Heart right ventricle (tissue), 16 donors: ENCODE measurements around the gene TTN. TPM values are rescaled to one million over a fixed set of nuclear protein-coding genes. Genes with fewer than 3 reads are reported as not detected.
A peak's percentile ranks its signal among the peaks of the same experiment; 100 is the strongest.

Experiments used
- ATAC-seq, 8 donors: fragments of 200-7000 bp; cut with Tn5 transposase; one replicate each; pipeline ENCODE4 v1.9.1; 2020; ENCODE audit warnings: mild to moderate bottlenecking in 8 of 8, moderate library complexity in 8 of 8, moderate number of reproducible peaks in 1 of 8
- DNase-seq, 2 donors: peaks; one replicate each; pipeline ENCODE4 v3.0.0-alpha.2; 2020
- H3K27ac ChIP-seq, 10 donors: fragments of 200-600 bp; sonication (generic) in 2 of 10; one replicate each; pipeline versions ENCODE4 v1.5.0 to v1.8.0; 2020 to 2022; ENCODE audit warnings: mild to moderate bottlenecking in 3 of 10
- H3K27me3 ChIP-seq, 7 donors: fragments of 200-600 bp; one replicate each; pipeline ENCODE4 v1.8.0; 2021 to 2022; ENCODE audit warnings: mild to moderate bottlenecking in 2 of 7
- H3K36me3 ChIP-seq, 9 donors: fragments of 200-600 bp; sonication (generic) in 1 of 9; one replicate each; pipeline versions ENCODE4 v1.5.0 to v1.8.0; 2020 to 2022; ENCODE audit warnings: mild to moderate bottlenecking in 2 of 9
- H3K4me1 ChIP-seq, 9 donors: fragments of 200-600 bp; sonication (generic) in 1 of 9; one replicate each; pipeline versions ENCODE4 v1.5.0 to v1.8.0; 2020 to 2022; ENCODE audit warnings: mild to moderate bottlenecking in 4 of 9
- H3K4me3 ChIP-seq, 10 donors: fragments of 200-600 bp; sonication (generic) in 2 of 10; one replicate each; pipeline versions ENCODE4 v1.5.0 to v1.8.0; 2020 to 2022; ENCODE audit warnings: mild to moderate bottlenecking in 7 of 10, moderate library complexity in 2 of 10
- H3K9me3 ChIP-seq, 11 donors: fragments of 200-600 bp in 10 of 11; sonication (generic) in 2 of 11; one replicate each; pipeline versions ENCODE4 v1.5.0 to v1.8.0; 2013 to 2022; ENCODE audit warnings: mild to moderate bottlenecking in 2 of 11, control low read depth in 1 of 11, moderate library complexity in 1 of 11
- WGBS, 2 donors: extraction: QIAGEN DNeasy Blood & Tissue Kit; methylation state at CpG; one replicate each; pipeline ENCODE4 v1.1.7; 2013; ENCODE audit warnings: inconsistent platforms in 1 of 2; 5-methylcytosine and 5-hydroxymethylcytosine counted together
- intact Hi-C, 10 donors: fragments of 100-400 bp; cut with DNase I; formaldehyde crosslinking; loops; one replicate each; pipeline versions ENCODE4 v1.11.1 to v1.14.2; 2022
- polyA plus RNA-seq, 2 donors: library from polyadenylated mRNA; stranded (reverse); fragments of 200-250 nt; gene quantifications; one replicate each; pipeline ENCODE4 v1.2.3, GENCODE V29; 2013
- total RNA-seq, 10 donors: library from RNA; stranded (reverse); fragmentation: NEBNext Ultra II Directional in 3 of 10; extraction: Animal tissue kit (Norgen Biotek cat#: 25700) in 3 of 10; gene quantifications; one replicate each; pipeline versions ENCODE4 v1.2.1 to v1.2.4, GENCODE V29; 2021 to 2023
- TF ChIP-seq, protein P1 (sequence below), 9 donors: fragments of 200-600 bp; sonication (generic) in 2 of 9; IDR thresholded peaks; one replicate each; pipeline versions ENCODE4 v1.5.0 to v1.8.0; 2021 to 2022; ENCODE audit warnings: antibody characterized with exemption in 9 of 9, mild to moderate bottlenecking in 5 of 9, moderate library complexity in 1 of 9
- donor health status: Arrhythmogenic right ventricular cardiomyopathy.
- donor health status: ischemic (EF 13 %, LVEDD 7.1; RV severe dilation, severe dysfunction).
- donor health status: healthy with polysubstance abuse.
- donor health status: DM: no; HTN: yes; CAD: no.
- donor health status: DM: no; HTN: no; CAD: no.
- donor health status: ischemic (EF 25% LVEDD 6.9; RV normal size, moderate dysfunction).
- donor health status: ischemic (EF 25% LVEDD 5.7; RV mildly dilated, moderate dysfunction).
- donor health status: healthy.
- donor health status: DM: yes; HTN: yes; CAD: no.
- donor health status: Ischemic cardiomyopathy.
- donor health status: ischemic (EF 35%, LVEDD 5.7; RV mildly dilated, moderate dysfunction).
- donor health status: nonischemic (EF 11% LVEDD 7.7; RV severe dilation, severe dysfunction).
- donor health status: DM: yes; HTN: yes; CAD: no.
- donor health status: PGD.
- donor health status: ischemic (EF 29% LVEDD 5.4; RV normal size, mild dysfunction).
- donor health status: nonischemic (EF 23%, LVEDD 6.1; RV moderate dilation, normal function).

The TTN gene
- total and polyA plus RNA-seq, 12 donors = 65.7 to 4,921 (median 3,636) TPM

DNA sequence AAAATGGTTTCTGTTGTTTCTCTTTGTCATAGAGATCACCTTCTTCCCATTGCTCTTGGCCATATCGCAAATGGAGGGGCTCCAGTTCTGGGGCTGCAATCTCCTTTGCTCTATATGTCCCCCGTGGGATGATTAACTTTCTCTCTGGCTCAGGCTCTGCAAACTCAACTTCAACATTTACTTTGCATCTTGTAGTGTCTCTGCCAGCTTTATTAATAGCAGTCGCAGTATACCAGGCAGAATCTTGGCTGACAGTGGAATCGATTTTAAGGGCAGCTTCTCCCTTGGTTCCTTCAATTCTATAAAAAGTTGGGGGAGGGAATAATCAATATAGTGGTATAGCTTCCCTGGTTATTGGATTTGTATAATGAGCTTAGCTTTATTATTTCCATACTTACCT lies 30.5 kb downstream of the TTN start:
- ATAC-seq (peak; percentile 6 to 59 (median 34)), DNase-seq (no peak)
- WGBS, 2 donors = 65 to 72% methylated on average over 4 of the region's 4 CpGs
- Histone ChIP-seq H3K4me1 (peaks cover 0 to 63% (median 4%) of the 10 kb centered on the region in 9 donors), H3K27me3 (no peaks in the 10 kb centered on the region), H3K36me3 (peaks cover 0 to 100% (median 59%) of the 10 kb centered on the region in 9 donors), H3K4me3 (no peak overlapping the region), H3K9me3 (no peaks in the 10 kb centered on the region), H3K27ac (no peak overlapping the region)
- TF ChIP-seq, protein P1, sequence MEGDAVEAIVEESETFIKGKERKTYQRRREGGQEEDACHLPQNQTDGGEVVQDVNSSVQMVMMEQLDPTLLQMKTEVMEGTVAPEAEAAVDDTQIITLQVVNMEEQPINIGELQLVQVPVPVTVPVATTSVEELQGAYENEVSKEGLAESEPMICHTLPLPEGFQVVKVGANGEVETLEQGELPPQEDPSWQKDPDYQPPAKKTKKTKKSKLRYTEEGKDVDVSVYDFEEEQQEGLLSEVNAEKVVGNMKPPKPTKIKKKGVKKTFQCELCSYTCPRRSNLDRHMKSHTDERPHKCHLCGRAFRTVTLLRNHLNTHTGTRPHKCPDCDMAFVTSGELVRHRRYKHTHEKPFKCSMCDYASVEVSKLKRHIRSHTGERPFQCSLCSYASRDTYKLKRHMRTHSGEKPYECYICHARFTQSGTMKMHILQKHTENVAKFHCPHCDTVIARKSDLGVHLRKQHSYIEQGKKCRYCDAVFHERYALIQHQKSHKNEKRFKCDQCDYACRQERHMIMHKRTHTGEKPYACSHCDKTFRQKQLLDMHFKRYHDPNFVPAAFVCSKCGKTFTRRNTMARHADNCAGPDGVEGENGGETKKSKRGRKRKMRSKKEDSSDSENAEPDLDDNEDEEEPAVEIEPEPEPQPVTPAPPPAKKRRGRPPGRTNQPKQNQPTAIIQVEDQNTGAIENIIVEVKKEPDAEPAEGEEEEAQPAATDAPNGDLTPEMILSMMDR (IDR thresholded peaks at IDR 0.05) = no peak
- intact Hi-C loops = no loop called here

DNA sequence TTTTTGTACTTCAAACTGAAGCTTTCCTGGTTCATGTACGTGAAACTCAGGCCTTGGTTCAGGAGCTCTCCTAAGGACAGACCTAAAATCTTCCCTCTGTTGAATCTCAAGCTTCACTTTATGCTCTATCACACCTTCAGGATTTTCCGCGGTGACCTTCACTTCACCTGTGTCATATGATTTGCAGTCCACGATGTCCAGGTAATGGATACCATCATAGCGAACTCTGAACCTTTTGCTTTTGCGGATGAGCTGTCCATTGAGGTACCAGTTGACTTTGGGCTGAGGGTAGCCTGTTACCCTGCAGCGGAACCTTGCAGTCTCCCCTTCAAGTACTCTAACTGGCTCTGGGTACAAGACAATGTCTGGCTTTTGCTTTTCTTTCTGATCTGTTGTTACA lies 31.2 kb downstream of the TTN start:
- H3K4me3 ChIP-seq = no peak overlapping the region
- H3K9me3 ChIP-seq = no peaks in the 10 kb centered on the region
- H3K27me3 ChIP-seq = no peaks in the 10 kb centered on the region
- intact Hi-C loops = no loop called here
- peaks cover 0 to 63% (median 11%) of the 10 kb centered on the region in 9 donors for H3K4me1 ChIP-seq
- WGBS, 2 donors = 69 to 82% methylated on average over 7 of the region's 7 CpGs
- ATAC-seq = peak; percentile 21 to 43 (median 36)
- TF ChIP-seq, protein P1 (IDR thresholded peaks at IDR 0.05) = no peak
- H3K27ac ChIP-seq = no peak overlapping the region
- peaks cover 0 to 100% (median 59%) of the 10 kb centered on the region in 9 donors for H3K36me3 ChIP-seq
- no peak for DNase-seq

DNA sequence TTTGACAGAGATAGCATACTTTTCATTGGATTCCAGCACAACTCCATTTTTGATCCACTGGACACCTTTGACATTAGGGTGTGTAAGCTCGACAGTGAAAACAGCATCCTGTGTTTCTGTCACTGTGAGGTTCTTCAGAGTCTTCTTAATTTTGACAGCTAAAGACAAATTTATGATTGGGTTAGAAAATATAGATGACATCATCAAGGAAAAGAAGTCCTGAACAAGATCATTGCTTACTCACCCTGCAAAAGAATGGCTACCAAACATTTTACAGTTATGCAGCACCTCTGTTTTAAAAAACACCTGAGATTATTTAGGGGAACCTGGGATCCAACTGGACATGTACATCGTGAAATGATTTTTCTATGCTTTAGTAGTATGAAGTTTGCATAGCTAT lies 36.7 kb downstream of the TTN start:
- Histone ChIP-seq H3K4me3 (no peak overlapping the region), H3K4me1 (peaks cover 0 to 94% (median 21%) of the 10 kb centered on the region in 9 donors), H3K36me3 (peaks cover 0 to 100% (median 47%) of the 10 kb centered on the region in 9 donors), H3K27me3 (no peaks in the 10 kb centered on the region), H3K27ac (no peak overlapping the region), H3K9me3 (no peaks in the 10 kb centered on the region)
- intact Hi-C loops = no loop called here
- no peak for ATAC-seq
- TF ChIP-seq, protein P1 (IDR thresholded peaks at IDR 0.05) = no peak
- 67 to 71% methylated on average over 2 of the region's 2 CpGs for whole genome bisulfite sequencing, 2 donors
- no peak for DNase-seq

DNA sequence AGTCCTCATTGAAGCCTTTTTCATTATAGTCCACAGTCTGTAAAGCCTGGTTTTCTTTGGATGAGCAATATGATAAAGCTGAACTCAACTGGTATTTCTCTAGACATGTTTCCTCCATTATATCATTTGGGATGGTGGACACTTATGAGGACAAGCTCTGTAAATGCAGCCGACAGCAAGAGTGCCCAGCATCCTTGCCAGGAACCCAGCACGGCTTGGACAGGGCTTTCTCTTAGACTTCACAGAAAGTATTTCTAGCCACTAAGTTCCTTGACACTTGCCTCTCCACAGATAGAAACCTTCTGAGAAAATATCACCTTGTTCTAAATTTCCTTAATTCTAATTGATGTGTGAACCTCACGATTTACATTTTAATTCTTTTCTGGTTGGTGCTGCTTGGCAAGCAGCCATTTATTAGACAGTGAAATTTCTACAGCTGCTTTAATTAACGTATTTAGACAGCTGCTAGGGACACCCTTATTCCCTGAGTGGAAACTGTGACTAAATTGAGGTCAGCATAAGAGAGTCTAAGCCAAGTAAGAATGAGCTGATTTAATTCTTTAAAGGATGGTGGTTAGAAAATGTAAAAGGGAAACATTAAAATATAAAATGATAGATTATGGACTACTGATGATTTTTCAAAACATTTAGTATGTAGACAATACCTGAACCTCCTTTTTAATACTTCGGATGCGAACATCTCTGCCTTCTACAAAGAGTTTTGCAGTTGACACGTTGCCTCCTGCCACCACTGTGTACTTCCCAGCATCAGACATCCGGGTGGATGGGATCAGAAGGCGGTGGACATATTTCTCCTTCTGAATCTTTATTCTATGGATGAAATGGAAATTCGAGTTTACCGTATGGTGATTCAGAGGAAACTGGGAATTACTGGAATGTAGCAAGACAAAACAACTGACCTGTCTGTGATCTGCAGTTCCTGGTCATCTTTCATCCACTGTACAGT lies 39.8 kb downstream of the TTN start:
- ATAC-seq = peak in 7 of 8 donors; percentile 16 to 64 (median 30)

More for the DNA sequence above, 39.8 kb downstream of the TTN start:
- TF ChIP-seq, protein P1 (IDR thresholded peaks at IDR 0.05) = no peak
- peaks cover 0 to 78% (median 5%) of the 10 kb centered on the region in 9 donors for H3K4me1 ChIP-seq
- H3K36me3 ChIP-seq = peaks cover 0 to 100% (median 37%) of the 10 kb centered on the region in 9 donors
- DNase-seq = peak; percentile 9 to 19
- H3K4me3 ChIP-seq = no peak overlapping the region
- no peaks in the 10 kb centered on the region for H3K9me3 ChIP-seq
- intact Hi-C loops = loop anchor here in 1 of 10 donors (10.0 kb wide), 1 partner anchor 677 kb away; no protein-coding TSS in a partner anchor
- peak overlapping the region in 3 of 10 donors; percentile 5 to 15 (median 7) for H3K27ac ChIP-seq
- 53 to 55% methylated on average over 11 of the region's 11 CpGs for WGBS, 2 donors
- H3K27me3 ChIP-seq = no peaks in the 10 kb centered on the region
